IPS-15b (cell line): ENCODE measurements around the gene GABRB3.

Source experiments
- H3K27me3 ChIP-seq: one replicate; pipeline ENCODE4 v1.6.1; 2013; ENCODE audit warnings: low read length; ENCODE audit not compliant: control insufficient read depth, insufficient read depth
- H3K36me3 ChIP-seq: one replicate; pipeline ENCODE4 v1.6.1; 2013; ENCODE audit warnings: low read length; ENCODE audit not compliant: control insufficient read depth, insufficient read depth
- H3K4me1 ChIP-seq: one replicate; pipeline ENCODE4 v1.6.1; 2013; ENCODE audit warnings: mild to moderate bottlenecking, low read length; ENCODE audit not compliant: control insufficient read depth, insufficient read depth
- H3K4me3 ChIP-seq: one replicate; pipeline ENCODE4 v1.5.1; 2013; ENCODE audit warnings: low read depth, low read length
- H3K9ac ChIP-seq: one replicate; pipeline ENCODE4 v1.6.1; 2013; ENCODE audit warnings: low read depth, mild to moderate bottlenecking, low read length
- H3K9me3 ChIP-seq: one replicate; pipeline ENCODE4 v1.6.1; 2013; ENCODE audit warnings: mild to moderate bottlenecking, low read length; ENCODE audit not compliant: control insufficient read depth, insufficient read depth

The GABRB3 gene

DNA sequence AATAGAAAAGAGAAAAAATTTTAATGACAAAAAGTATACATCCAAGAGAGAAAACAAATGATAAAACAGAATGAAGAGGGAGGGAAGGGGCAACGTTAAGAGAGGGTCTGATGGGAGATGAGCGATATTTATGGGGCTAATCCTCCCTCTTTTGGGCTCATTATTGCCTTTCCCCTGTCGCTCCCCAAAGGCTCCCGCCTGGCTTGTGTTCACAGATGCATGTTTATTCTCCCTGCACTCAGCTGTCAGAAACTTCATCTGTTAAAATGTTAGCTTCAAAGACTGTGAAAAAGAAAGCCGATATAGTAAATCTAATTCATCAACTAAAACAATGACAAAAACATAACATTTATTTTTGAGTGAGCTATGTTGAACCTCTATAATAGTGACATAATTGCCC is 74.3 kb downstream of the GABRB3 start:
- H3K9me3 ChIP-seq = no peaks in the 10 kb centered on the region
- no peak overlapping the region for H3K4me3 ChIP-seq
- H3K9ac ChIP-seq = no peak overlapping the region
- peaks cover 12% of the 10 kb centered on the region for H3K4me1 ChIP-seq
- no peaks in the 10 kb centered on the region for H3K36me3 ChIP-seq
- no peaks in the 10 kb centered on the region for H3K27me3 ChIP-seq

DNA sequence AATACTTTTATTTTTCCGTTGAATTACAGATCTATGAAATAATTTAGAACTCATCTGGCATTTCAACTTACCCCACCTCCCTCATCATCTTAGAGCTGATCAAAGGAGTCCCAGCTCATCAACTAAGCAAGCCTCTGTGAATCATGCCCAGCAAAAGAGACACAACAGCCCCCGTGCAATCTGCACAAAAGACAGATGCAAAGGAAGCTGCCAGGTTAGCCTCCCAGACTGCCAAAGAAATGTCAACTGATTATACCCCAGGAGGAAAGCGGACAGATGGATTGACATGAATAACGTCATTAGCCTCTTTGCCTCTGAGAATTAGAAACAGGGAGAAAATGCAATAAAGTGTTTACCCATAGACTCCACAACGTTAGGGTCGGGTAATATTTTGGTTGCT is 75.0 kb downstream of the GABRB3 start:
- Histone ChIP-seq H3K9me3 (no peaks in the 10 kb centered on the region), H3K27me3 (no peaks in the 10 kb centered on the region), H3K36me3 (no peaks in the 10 kb centered on the region), H3K4me1 (peaks cover 19% of the 10 kb centered on the region), H3K9ac (no peak overlapping the region), H3K4me3 (no peak overlapping the region)

DNA sequence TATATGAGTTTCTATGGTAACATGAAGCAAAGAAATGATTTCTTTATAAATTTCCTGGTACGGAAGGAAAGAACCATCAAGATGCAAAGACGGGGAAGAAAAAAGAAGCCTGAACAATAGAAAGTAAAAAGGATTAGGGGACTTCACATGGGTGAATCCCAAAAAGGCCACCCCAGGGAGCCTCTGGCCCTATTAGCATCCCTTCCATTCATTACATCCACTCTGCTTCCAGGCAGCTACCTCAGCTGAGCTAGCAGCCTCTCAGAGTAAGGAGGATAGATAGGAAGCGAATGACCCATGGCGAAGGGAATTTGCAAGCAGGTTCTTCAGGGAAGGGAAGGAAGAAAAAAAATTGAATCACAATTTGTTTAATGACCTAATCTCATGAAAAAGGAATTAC is 81.6 kb downstream of the GABRB3 start:
- no peaks in the 10 kb centered on the region for H3K9me3 ChIP-seq
- H3K36me3 ChIP-seq = no peaks in the 10 kb centered on the region
- H3K4me3 ChIP-seq = peak overlapping the region; percentile 35
- peaks cover 37% of the 10 kb centered on the region for H3K4me1 ChIP-seq
- H3K27me3 ChIP-seq = no peaks in the 10 kb centered on the region
- H3K9ac ChIP-seq = no peak overlapping the region

DNA sequence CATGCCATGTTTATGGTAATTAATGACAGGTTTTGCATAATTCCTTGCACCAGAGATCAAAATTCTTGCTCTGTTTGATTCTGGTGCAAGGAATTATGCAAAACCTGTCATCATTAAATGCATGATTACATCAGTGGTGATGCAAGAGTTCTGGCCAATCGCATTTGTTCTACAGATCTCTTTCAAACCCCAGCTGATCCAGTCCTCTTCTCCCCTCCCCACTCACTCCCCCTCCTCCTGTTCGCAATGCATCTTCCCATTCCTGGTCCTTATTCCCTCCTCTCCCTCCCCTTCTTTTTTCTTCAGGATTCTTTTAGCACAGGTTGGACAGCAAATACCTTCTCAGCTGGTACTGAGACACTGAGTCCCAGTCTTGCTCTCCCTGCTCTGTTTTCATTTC is 82.1 kb downstream of the GABRB3 start:
- Histone ChIP-seq H3K4me1 (peaks cover 37% of the 10 kb centered on the region), H3K9ac (no peak overlapping the region), H3K27me3 (no peaks in the 10 kb centered on the region), H3K36me3 (no peaks in the 10 kb centered on the region), H3K4me3 (peak overlapping the region; percentile 35), H3K9me3 (no peaks in the 10 kb centered on the region)

DNA sequence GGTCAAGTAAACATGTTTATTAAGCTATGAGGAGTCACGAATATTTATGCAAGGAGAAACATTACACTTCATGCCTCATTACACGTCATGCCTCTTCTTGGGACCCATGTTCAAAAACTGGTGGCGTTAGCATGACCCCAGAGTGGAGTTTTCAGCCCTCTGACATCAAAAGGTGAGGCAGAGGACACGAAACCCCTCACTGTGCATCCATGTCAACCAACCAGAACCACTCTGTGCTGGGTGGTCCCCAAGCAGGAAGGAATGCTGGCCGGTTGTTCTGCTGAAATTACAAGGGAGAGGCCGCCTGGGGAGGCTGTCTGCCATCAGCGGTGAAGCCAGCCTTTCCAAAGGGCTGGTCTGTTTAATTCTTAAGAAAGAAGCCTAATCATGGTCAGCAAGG is 83.4 kb downstream of the GABRB3 start:
- H3K4me1 ChIP-seq = peaks cover 37% of the 10 kb centered on the region
- H3K9me3 ChIP-seq = no peaks in the 10 kb centered on the region
- no peak overlapping the region for H3K9ac ChIP-seq
- no peaks in the 10 kb centered on the region for H3K36me3 ChIP-seq
- H3K27me3 ChIP-seq = no peaks in the 10 kb centered on the region
- no peak overlapping the region for H3K4me3 ChIP-seq

DNA sequence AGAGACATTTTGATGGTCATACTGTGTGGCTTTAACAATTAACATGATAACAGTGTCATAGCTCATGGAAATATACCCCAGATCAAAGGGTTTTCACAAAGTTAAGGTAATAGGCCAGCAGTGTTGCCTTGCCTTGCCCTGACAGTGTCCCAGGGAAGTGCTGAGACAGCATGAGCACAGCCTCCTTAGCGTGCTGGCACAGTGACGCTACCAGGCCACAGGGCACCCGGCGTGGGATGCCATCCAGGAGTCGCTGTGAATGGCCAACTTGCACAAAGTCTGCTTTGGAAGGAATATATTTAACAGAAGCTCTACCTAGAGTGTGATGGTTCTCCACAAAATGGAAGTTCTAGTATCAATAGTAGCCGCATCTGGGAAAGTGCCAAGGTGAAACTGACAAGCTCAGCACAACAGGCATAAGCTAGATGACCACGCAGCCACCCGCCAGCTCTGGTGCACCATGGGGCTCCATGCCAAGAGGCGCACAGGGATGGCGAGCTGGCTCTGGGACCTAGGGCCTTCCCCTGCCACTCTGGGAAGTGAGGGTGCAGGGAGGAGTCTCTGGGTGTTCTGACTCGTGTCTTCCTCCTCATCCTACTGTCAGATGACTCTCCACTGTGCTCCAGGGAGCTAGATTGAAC is 86.2 kb downstream of the GABRB3 start:
- Histone ChIP-seq H3K27me3 (no peaks in the 10 kb centered on the region), H3K36me3 (no peaks in the 10 kb centered on the region), H3K4me1 (peaks cover 23% of the 10 kb centered on the region), H3K9ac (no peak overlapping the region), H3K4me3 (no peak overlapping the region), H3K9me3 (no peaks in the 10 kb centered on the region)

DNA sequence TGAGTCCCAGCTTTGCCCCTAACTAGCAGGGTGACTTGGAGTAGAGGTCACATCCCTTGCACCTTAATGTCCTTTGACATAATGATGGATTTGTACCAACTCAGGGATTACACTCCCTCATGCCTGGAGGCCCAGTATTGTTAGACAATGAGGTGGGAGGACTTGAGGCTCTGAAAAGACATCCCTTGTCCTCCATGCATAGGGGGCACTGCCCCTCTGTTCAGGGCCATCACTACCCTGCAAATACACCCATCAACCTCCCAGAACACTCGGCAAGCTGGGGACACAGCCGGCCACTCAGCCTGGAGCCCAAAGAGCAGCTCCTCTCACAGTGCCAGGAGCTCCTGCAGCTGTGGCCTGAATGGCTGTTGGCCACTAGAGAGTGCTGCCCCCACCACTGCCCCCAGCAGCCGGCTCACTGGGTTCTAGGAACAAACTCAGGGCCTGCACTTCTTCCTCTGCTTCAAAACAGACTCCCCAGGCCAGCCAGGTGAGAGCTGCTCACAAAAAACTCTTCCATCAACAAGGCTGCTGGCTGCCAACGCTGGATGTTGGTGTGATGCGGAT is 90.2 kb downstream of the GABRB3 start:
- H3K4me3 ChIP-seq = no peak overlapping the region
- no peaks in the 10 kb centered on the region for H3K27me3 ChIP-seq
- H3K9ac ChIP-seq = no peak overlapping the region
- no peaks in the 10 kb centered on the region for H3K36me3 ChIP-seq
- H3K4me1 ChIP-seq = peaks cover 9% of the 10 kb centered on the region
- no peaks in the 10 kb centered on the region for H3K9me3 ChIP-seq

DNA sequence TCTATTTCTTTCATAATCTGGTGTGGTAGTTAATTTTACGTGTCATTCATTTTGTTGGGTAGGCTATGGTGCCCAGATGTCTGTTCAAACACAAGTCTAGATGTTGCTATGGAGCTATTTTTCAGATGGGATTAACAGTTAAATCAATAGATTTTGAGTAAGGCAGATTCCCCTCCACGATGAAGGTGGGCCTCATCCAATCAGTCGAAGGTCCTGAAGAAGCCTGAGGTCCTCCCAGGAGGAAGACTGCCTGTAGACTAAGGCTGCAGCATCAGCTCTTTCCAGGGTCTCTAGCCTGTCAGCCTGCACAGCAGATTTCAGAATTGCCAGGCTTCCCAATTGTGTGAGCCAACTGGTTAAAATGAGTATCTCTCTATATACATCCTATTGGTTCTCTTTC is 92.9 kb downstream of the GABRB3 start:
- no peaks in the 10 kb centered on the region for H3K36me3 ChIP-seq
- no peaks in the 10 kb centered on the region for H3K27me3 ChIP-seq
- H3K9me3 ChIP-seq = no peaks in the 10 kb centered on the region
- no peak overlapping the region for H3K9ac ChIP-seq
- H3K4me3 ChIP-seq = no peak overlapping the region
- H3K4me1 ChIP-seq = peaks cover 12% of the 10 kb centered on the region

DNA sequence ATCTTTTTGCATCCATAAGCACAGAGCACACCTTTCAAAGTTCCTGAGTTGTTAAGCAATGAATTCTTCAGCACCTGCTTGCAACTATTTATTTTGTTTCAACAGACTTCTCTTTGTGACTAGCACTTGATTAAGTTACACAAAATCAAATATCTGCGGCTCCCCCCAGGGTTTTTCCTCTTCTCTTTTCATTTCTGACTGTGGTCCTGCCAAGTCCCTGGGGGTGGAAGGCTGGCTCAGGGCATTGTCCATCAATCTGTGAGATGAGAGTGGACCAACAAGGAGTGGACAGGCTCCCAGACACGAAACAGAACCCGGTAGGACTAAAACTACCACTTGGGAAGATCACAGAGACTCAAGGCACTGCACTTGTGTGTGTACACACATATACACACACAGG is 96.8 kb downstream of the GABRB3 start:
- H3K9ac ChIP-seq = no peak overlapping the region
- H3K9me3 ChIP-seq = no peaks in the 10 kb centered on the region
- H3K36me3 ChIP-seq = no peaks in the 10 kb centered on the region
- H3K27me3 ChIP-seq = no peaks in the 10 kb centered on the region
- H3K4me1 ChIP-seq = peaks cover 10% of the 10 kb centered on the region
- no peak overlapping the region for H3K4me3 ChIP-seq

DNA sequence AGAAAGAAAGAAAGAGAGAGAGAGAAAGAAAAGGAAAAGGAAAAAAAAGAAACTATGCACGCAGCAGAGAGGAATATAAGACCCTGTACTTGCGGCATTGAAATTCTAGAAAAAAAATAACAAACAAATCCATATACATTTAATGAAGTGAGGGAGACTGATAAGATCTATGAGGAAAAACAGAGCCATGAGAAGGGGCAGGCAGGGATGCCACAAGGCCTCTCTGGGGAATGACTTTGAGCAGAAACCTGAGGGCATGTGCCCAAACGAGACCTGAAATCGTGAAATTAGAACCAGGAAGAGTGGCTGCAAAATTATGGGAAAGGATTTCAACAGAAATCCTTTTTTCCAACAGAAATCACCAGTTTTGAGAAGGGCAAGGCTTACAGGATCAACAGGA is 98.4 kb downstream of the GABRB3 start:
- peaks cover 9% of the 10 kb centered on the region for H3K4me1 ChIP-seq
- H3K9me3 ChIP-seq = no peaks in the 10 kb centered on the region
- H3K27me3 ChIP-seq = no peaks in the 10 kb centered on the region
- no peak overlapping the region for H3K9ac ChIP-seq
- no peak overlapping the region for H3K4me3 ChIP-seq
- H3K36me3 ChIP-seq = no peaks in the 10 kb centered on the region

DNA sequence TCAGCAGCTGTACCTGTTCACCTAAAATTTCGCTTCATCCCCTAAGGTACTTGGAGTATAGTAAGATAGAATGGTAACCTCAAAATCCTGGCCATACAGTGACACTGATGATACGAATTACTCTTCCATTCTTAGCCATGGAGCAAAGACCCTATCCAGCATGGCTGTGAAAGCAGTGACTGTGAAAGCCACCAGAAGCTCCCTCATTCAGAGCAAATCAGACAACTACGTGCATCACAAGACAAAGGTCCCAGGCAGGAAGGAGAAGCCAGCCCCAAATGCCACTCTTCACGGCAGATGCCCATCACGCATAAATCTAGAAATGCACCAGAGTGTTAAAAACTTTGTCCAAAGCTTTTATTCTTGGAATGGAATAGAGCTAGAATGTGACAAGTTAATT is 99.4 kb downstream of the GABRB3 start:
- Histone ChIP-seq H3K36me3 (no peaks in the 10 kb centered on the region), H3K9ac (no peak overlapping the region), H3K9me3 (no peaks in the 10 kb centered on the region), H3K4me3 (no peak overlapping the region), H3K4me1 (peaks cover 9% of the 10 kb centered on the region), H3K27me3 (no peaks in the 10 kb centered on the region)

DNA sequence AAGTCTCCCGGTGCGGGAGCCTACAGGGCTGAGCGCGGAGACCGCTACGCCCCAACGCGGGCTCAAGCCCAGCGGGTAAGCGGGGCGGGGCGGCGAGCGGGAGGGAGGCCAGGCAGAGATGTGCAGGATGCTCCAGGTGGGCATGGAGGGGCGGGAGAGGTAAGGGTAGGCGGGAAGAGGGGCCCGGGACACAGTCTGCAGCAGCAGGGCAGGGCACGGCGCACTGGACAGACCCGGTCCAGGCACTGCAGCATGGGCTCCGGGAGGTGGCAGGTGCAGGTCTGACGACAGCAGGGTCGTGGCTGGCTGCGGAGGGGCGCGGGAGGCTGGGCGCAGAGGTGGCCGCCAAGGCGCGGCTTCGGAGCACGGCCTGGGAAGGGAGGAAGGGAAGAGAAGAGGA is 102.8 kb downstream of the GABRB3 start:
- Histone ChIP-seq H3K4me3 (no peak overlapping the region), H3K36me3 (no peaks in the 10 kb centered on the region), H3K27me3 (no peaks in the 10 kb centered on the region), H3K4me1 (peaks cover 26% of the 10 kb centered on the region), H3K9ac (no peak overlapping the region), H3K9me3 (no peaks in the 10 kb centered on the region)
